H9 (cell line): ENCODE results near the gene LEMD3. TPM values are rescaled to one million over a fixed set of nuclear protein-coding genes. Genes with fewer than 3 reads are reported as not detected.

ENCODE experiments used
- DNase-seq: peaks from one replicate; pipeline ENCODE4 v3.0.0-alpha.2; 2017
- H2AFZ ChIP-seq: one replicate; pipeline ENCODE4 v1.6.1; 2013; ENCODE audit warnings: mild to moderate bottlenecking, low read length, control low read depth, moderate library complexity
- H2AK5ac ChIP-seq: 2 replicates; pipeline ENCODE4 v1.6.1; 2013; ENCODE audit warnings: low read length, control low read depth, mixed read lengths; ENCODE audit not compliant: insufficient read length
- H2BK120ac ChIP-seq: one replicate; pipeline ENCODE4 v1.6.1; 2013; ENCODE audit warnings: low read depth, mild to moderate bottlenecking, low read length, control low read depth, inconsistent platforms; ENCODE audit not compliant: poor library complexity, severe bottlenecking
- H2BK12ac ChIP-seq: 2 replicates; pipeline ENCODE4 v1.6.1; 2013; ENCODE audit warnings: low read length, control low read depth, mixed read lengths, low read depth; ENCODE audit not compliant: insufficient read length
- H2BK15ac ChIP-seq: 2 replicates; pipeline ENCODE4 v1.6.1; 2013; ENCODE audit warnings: low read depth, low read length, control low read depth
- H2BK20ac ChIP-seq: one replicate; pipeline ENCODE4 v1.6.1; 2013; ENCODE audit warnings: low read depth, mild to moderate bottlenecking, low read length, control low read depth, inconsistent platforms; ENCODE audit not compliant: poor library complexity, severe bottlenecking
- H2BK5ac ChIP-seq: 2 replicates; pipeline ENCODE4 v1.6.1; 2013; ENCODE audit warnings: low read length, control low read depth, mixed read lengths; ENCODE audit not compliant: insufficient read length
- H3K14ac ChIP-seq: 2 replicates; pipeline ENCODE4 v1.6.1; 2013; ENCODE audit warnings: low read length, control low read depth; ENCODE audit not compliant: insufficient read depth
- H3K18ac ChIP-seq: 2 replicates; pipeline ENCODE4 v1.6.1; 2013; ENCODE audit warnings: low read depth, mild to moderate bottlenecking, mixed read lengths, low read length, control low read depth; ENCODE audit not compliant: insufficient read length
- H3K23ac ChIP-seq: 2 replicates; pipeline ENCODE4 v1.6.1; 2013; ENCODE audit warnings: low read length, control low read depth, mixed read lengths, low read depth; ENCODE audit not compliant: insufficient read length
- H3K23me2 ChIP-seq: 2 replicates; pipeline ENCODE4 v1.6.1; 2013; ENCODE audit warnings: low read depth, mild to moderate bottlenecking, mixed read lengths, low read length, control low read depth; ENCODE audit not compliant: insufficient read length, poor library complexity, severe bottlenecking
- H3K27ac ChIP-seq: 2 replicates; pipeline ENCODE4 v1.5.1; 2013; ENCODE audit warnings: low read length, control low read depth, mixed read lengths, low read depth; ENCODE audit not compliant: insufficient read length
- H3K27me3 ChIP-seq: 2 replicates; pipeline ENCODE4 v1.6.1; 2013; ENCODE audit warnings: low read length, control low read depth, inconsistent platforms; ENCODE audit not compliant: insufficient read depth
- H3K4ac ChIP-seq: 2 replicates; pipeline ENCODE4 v1.6.1; 2013; ENCODE audit warnings: low read depth, mild to moderate bottlenecking, control low read depth, inconsistent platforms, low read length, moderate library complexity
- H3K4me1 ChIP-seq: 2 replicates; pipeline ENCODE4 v1.6.1; 2013; ENCODE audit warnings: low read length, control low read depth, inconsistent platforms; ENCODE audit not compliant: insufficient read depth
- H3K4me2 ChIP-seq: 2 replicates; pipeline ENCODE4 v1.6.1; 2013; ENCODE audit warnings: low read length, control low read depth, mixed read lengths; ENCODE audit not compliant: insufficient read length, insufficient read depth
- H3K56ac ChIP-seq: 2 replicates; pipeline ENCODE4 v1.6.1; 2013; ENCODE audit warnings: low read depth, mild to moderate bottlenecking, mixed read lengths, low read length, control low read depth; ENCODE audit not compliant: insufficient read length
- H3K79me1 ChIP-seq: 2 replicates; pipeline ENCODE4 v1.6.1; 2013; ENCODE audit warnings: low read depth, mild to moderate bottlenecking, moderate library complexity, low read length, control low read depth, inconsistent platforms; ENCODE audit not compliant: insufficient read depth, poor library complexity, severe bottlenecking
- H3K79me2 ChIP-seq: 2 replicates; pipeline ENCODE4 v1.6.1; 2013; ENCODE audit warnings: low read length, control low read depth, inconsistent platforms; ENCODE audit not compliant: insufficient read depth
- H3K9ac ChIP-seq: 2 replicates; pipeline ENCODE4 v1.6.1; 2013; ENCODE audit warnings: low read length, control low read depth, mixed read lengths; ENCODE audit not compliant: insufficient read length; ENCODE audit errors: extremely low read depth
- H3K9me3 ChIP-seq: one replicate; pipeline ENCODE4 v1.6.1; 2013; ENCODE audit warnings: low read depth, low read length, inconsistent platforms; ENCODE audit not compliant: control insufficient read depth
- H3T11ph ChIP-seq: one replicate; pipeline ENCODE4 v1.6.1; 2013; ENCODE audit warnings: mild to moderate bottlenecking, low read length, control low read depth, inconsistent platforms
- H4K20me1 ChIP-seq: one replicate; pipeline ENCODE4 v1.6.1; 2013; ENCODE audit not compliant: control insufficient read depth, insufficient read length, insufficient read depth
- H4K5ac ChIP-seq: 2 replicates; pipeline ENCODE4 v1.6.1; 2013; ENCODE audit warnings: low read depth, mild to moderate bottlenecking, mixed read lengths, low read length, control low read depth; ENCODE audit not compliant: insufficient read length
- H4K8ac ChIP-seq: replicated peaks from 2 replicates; pipeline ENCODE4 v1.6.1; 2013; ENCODE audit warnings: low read length, control low read depth, mixed read lengths, low read depth; ENCODE audit not compliant: insufficient read length
- H4K91ac ChIP-seq: 2 replicates; pipeline ENCODE4 v1.6.1; 2013; ENCODE audit warnings: low read depth, mild to moderate bottlenecking, moderate library complexity, mixed read lengths, low read length, control low read depth; ENCODE audit not compliant: insufficient read length
- H3K27ac Mint-ChIP-seq, 3 experiments: 2 replicates in 2 of 3; 3 replicates in 1 of 3; pipeline ENCODE4 v1.8.0; 2020 to 2021; ENCODE audit warnings: mixed read lengths in 3 of 3, mild to moderate bottlenecking in 1 of 3, moderate library complexity in 1 of 3
- H3K27me3 Mint-ChIP-seq: 2 replicates; pipeline ENCODE4 v1.8.0; 2021; ENCODE audit warnings: low read depth, mild to moderate bottlenecking, moderate library complexity, mixed read lengths
- H3K36me3 Mint-ChIP-seq, 3 experiments: 2 replicates in 2 of 3; 3 replicates in 1 of 3; pipeline ENCODE4 v1.8.0; 2020 to 2021; ENCODE audit warnings: low read depth in 3 of 3, mixed read lengths in 3 of 3; ENCODE audit not compliant: insufficient read depth in 1 of 3
- H3K4me1 Mint-ChIP-seq, 2 experiments: 2 replicates each; pipeline ENCODE4 v1.8.0; 2020; ENCODE audit warnings: mixed read lengths in 2 of 2
- H3K4me3 Mint-ChIP-seq, 2 experiments: 2 replicates in 1 of 2; 3 replicates in 1 of 2; pipeline ENCODE4 v1.8.0; 2020 to 2021; ENCODE audit warnings: mild to moderate bottlenecking in 2 of 2, mixed read lengths in 2 of 2, moderate library complexity in 1 of 2
- H3K9me3 Mint-ChIP-seq, 2 experiments: 2 replicates in 1 of 2; 3 replicates in 1 of 2; pipeline ENCODE4 v1.8.0; 2020; ENCODE audit warnings: mild to moderate bottlenecking in 2 of 2, mixed read lengths in 2 of 2, moderate library complexity in 1 of 2
- total RNA-seq: library from RNA; stranded (reverse); gene quantifications from 2 replicates; pipeline ENCODE4 v1.2.1, GENCODE V29; 2021
- TF ChIP-seq, protein P1 (sequence below): fragments of 200-600 bp; sonication (generic); conservative IDR thresholded peaks from 3 replicates; pipeline ENCODE4 v1.8.0; 2021; ENCODE audit warnings: antibody characterized with exemption, mild to moderate bottlenecking

Gene LEMD3
- total RNA-seq, 1 experiment from 2014 or later: 38.1 TPM

DNA sequence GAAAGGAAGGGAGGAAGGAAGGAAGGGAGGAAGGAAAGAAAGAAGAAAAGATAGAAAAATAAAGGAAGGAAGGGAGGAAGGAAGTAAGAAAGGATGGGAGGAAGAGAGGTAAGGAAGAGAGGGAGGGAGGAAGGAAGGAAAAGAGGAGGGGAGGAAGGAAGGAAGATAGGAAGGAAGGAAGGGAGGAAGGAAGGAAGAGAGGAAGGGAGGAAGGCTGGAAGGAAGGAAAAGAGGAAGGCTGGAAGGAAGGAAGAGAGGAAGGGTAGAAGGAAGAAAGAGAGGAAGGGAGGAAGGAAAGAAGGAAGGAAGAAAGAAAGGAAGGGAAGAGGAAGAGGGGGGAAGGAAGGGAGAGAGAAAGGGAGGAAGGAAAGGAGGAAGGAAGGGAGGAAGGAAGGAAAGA lies 35.5 kb upstream of the LEMD3 start:
- Mint-ChIP-seq H3K4me1 (no peaks in the 10 kb centered on the region), H3K36me3 (peaks cover 0 to 9% (median 0%) of the 10 kb centered on the region in 3 experiments; a peak in 3 of 7 replicates), H3K9me3 (peaks cover 4 to 5% of the 10 kb centered on the region in 2 experiments; a peak in 2 of 5 replicates), H3K27ac (no peak overlapping the region), H3K4me3 (no peak overlapping the region), H3K27me3 (peaks cover 10% of the 10 kb centered on the region)
- H3K56ac ChIP-seq: no peak overlapping the region
- no peak overlapping the region for H2BK5ac ChIP-seq
- H2BK12ac ChIP-seq: no peak overlapping the region
- no peak overlapping the region for H3K23ac ChIP-seq
- no peak overlapping the region for H4K5ac ChIP-seq
- no peaks in the 10 kb centered on the region for H3K79me1 ChIP-seq
- H3K4me2 ChIP-seq: no peak overlapping the region
- H3K14ac ChIP-seq: no peak overlapping the region
- H2BK20ac ChIP-seq: no peak overlapping the region
- H2BK120ac ChIP-seq: no peak overlapping the region
- H3K23me2 ChIP-seq: no peaks in the 10 kb centered on the region
- H3K4ac ChIP-seq: no peak overlapping the region
- no peaks in the 10 kb centered on the region for H4K20me1 ChIP-seq
- no peak overlapping the region for H2AK5ac ChIP-seq
- H3T11ph ChIP-seq: no peak overlapping the region
- no peak overlapping the region for H3K27ac ChIP-seq
- H3K27me3 ChIP-seq: no peaks in the 10 kb centered on the region
- H3K4me1 ChIP-seq: no peaks in the 10 kb centered on the region
- H3K9me3 ChIP-seq: no peaks in the 10 kb centered on the region
- no peak overlapping the region for H3K18ac ChIP-seq
- TF ChIP-seq, protein P1, sequence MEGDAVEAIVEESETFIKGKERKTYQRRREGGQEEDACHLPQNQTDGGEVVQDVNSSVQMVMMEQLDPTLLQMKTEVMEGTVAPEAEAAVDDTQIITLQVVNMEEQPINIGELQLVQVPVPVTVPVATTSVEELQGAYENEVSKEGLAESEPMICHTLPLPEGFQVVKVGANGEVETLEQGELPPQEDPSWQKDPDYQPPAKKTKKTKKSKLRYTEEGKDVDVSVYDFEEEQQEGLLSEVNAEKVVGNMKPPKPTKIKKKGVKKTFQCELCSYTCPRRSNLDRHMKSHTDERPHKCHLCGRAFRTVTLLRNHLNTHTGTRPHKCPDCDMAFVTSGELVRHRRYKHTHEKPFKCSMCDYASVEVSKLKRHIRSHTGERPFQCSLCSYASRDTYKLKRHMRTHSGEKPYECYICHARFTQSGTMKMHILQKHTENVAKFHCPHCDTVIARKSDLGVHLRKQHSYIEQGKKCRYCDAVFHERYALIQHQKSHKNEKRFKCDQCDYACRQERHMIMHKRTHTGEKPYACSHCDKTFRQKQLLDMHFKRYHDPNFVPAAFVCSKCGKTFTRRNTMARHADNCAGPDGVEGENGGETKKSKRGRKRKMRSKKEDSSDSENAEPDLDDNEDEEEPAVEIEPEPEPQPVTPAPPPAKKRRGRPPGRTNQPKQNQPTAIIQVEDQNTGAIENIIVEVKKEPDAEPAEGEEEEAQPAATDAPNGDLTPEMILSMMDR: no peak
- H4K8ac ChIP-seq: no peak overlapping the region
- DNase-seq: no peak
- H2AFZ ChIP-seq: no peak overlapping the region
- H3K9ac ChIP-seq: no peak overlapping the region
- H3K79me2 ChIP-seq: no peaks in the 10 kb centered on the region
- H4K91ac ChIP-seq: no peak overlapping the region
- H2BK15ac ChIP-seq: no peak overlapping the region
